Measurements from ENCODE around the gene VRTN.
"Not testable (repeated sequence)": the region's sequence is repeated elsewhere in the genome, so short reads cannot be mapped to it uniquely, and the experiment has no call there.

Gene VRTN, protein sequence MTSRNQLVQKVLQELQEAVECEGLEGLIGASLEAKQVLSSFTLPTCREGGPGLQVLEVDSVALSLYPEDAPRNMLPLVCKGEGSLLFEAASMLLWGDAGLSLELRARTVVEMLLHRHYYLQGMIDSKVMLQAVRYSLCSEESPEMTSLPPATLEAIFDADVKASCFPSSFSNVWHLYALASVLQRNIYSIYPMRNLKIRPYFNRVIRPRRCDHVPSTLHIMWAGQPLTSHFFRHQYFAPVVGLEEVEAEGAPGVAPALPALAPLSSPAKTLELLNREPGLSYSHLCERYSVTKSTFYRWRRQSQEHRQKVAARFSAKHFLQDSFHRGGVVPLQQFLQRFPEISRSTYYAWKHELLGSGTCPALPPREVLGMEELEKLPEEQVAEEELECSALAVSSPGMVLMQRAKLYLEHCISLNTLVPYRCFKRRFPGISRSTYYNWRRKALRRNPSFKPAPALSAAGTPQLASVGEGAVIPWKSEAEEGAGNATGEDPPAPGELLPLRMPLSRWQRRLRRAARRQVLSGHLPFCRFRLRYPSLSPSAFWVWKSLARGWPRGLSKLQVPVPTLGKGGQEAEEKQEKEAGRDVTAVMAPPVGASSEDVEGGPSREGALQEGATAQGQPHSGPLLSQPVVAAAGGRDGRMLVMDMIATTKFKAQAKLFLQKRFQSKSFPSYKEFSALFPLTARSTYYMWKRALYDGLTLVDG

DNA sequence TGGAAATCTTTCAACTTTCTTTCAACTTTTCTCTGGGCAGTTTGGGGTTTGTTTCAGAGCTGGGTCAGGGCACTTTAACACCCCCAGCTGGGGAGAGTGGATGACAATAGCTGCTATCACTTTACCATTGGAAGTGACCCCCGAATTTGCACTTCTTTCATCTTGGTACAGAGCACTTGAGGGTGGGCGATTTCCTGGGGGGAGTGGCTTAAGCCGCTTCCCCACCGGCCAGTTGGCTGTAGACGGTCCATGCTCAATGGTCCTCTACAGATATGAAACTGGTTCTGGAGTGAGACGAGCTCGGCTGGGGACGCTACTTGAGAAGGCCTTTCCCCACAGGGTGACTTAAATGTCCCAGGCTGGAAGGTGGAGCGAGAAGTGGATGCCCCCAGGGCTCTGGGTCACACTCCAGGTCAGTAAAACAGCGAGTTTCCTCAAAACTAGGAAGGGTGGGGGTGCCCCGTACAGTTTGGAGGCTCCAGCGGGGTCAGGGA lies at the start of gene VRTN:
Gene VRTN (plus strand): TSS at position 231 of the 494 bp plus-strand sequence. CDS start 8,313 bp downstream, outside the sequence.
- DNase-seq: no peak

DNA sequence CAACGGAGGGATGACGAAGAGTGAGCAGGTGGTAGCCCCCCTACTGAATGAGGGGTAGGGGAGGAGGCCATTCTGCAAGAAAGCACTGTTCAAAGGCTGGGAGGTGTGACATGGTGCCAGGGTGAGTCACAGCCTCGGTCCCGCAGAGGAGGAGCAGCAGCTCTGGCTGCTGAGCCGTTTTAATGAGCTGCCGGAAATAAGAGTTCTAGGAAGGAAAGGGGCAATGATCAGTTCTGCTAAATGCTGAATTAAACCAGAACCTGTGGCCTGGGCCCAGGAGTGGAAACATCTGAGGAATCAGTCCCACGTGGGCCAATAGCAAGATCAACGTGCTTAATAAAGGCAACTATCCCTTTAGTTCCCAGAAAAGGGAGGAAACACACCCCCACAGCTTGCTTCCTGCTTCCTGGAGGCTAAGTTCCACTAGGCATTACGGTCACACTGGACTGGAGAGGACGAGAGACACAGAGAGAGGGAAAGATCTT lies 49.2 kb upstream of the VRTN start:
- no peak for DNase-seq

DNA sequence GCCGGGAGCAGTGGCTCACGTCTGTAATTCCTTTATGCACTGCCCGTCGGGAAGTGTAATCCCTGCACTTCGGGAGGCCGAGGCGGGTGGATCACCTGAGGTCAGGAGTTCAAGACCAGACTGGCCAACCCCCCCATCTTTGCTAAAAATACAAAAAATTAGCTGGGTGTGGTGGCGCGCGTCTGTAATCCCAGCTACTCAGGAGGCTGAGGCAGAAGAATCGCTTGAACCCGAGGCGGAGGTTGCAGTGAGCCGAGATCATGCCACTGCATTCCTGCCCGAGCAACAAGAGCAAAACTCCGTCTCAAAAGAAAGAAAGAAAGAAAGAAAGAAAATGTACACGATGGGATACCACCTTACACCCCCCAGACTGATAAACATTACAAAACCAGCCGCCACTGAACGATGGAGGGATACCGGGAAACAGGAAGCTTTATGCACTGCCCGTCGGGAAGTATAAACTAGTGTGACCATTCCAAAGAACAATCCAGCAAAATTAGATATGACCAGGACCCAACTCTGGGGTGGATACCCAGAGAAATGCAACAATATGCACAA lies 46.6 kb upstream of the VRTN start:
- no peak for DNase-seq

DNA sequence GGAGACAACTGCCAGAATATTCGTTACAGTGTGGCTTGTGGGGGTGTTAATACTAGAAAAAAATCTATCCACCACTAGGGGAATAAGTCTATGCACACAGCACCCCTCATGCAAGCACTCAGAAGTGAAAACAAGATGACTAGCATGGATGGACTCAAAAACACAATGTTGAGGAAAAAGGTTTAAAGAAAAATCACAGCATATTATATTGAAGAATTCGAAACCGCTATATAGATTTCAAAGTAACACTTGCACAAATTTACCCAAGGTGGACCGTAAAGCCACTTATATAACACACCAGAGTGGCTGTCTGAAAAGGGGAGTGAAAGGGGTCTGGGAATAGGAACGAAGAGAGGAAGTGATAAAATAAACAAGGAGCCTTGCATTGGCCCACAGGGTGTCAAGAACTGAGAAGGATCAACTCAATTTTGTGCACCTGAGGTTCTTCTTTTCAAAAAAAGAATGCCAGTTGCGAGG lies 46.1 kb upstream of the VRTN start:
- DNase-seq: peak in 1 of 2 donors; percentile 58

DNA sequence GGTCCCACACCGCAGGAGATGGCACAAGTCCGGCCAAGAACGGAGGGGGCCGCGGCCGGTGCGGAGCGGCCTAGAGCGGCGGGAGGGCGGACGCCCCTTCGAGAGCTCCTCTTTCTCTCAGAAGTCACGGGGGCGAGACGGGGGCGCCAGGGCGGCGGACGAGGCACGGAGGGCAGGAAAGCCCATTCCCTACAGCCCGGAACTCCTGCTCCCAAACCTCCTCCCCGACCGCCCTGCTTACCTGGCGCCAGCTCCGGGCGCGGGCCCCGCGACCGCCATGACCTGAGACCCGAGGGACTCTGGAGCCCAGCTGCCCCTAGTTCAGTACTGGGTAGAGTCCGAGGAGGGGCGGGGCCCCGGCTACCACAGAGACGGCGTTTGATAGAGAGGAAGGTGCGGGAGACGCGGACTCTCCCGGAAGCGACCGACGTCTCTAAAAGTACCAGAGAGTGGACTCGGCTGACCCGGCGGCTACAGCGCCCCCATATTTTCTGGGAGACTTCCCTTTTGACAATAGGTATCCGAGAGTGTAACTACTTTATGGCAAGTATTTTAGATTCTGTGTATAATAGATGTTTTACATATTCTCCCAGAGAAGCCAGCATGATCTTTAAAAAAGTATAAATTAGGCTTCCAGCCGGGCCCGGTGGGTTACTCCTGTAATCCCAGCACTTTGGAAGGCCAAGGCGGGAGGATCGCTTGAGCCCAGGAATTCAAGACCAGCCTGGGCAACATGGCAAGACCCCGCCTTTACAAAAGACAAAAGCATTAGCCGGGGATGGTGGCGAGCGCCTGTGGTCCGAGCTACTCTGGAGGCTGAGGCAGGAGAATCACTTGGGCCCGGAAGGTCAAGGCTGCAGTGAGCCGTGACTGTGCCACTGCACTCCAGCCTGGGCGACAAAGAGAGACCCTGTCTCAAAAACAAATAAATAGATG lies 45.4 kb upstream of the VRTN start, which contains the start of gene ABCD4:
Gene ABCD4 (minus strand): TSS at position 301 of the 936 bp plus-strand sequence. CDS start 22 bp downstream, at position 279.
- peak; percentile 80 to 92 for DNase-seq

DNA sequence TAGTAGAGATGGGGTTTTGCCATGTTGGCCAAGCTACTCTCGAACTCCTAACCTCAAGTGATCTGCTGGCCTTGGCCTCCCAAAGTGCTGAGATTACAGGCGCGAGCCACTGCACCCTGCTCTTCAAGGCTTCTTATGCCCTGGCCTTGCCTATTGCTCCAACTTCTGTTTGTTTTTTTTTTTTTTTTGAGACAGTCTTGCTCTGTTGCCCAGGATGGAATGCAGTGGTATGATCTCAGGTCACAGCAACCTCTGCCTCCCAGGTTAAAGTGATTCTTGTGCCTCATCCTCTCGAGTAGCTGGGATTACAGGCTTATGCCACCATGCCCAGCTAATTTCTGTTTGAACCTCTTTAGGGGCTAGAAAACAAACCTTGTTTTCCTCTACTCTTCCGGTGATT lies 39.6 kb upstream of the VRTN start:
- no peak for DNase-seq

DNA sequence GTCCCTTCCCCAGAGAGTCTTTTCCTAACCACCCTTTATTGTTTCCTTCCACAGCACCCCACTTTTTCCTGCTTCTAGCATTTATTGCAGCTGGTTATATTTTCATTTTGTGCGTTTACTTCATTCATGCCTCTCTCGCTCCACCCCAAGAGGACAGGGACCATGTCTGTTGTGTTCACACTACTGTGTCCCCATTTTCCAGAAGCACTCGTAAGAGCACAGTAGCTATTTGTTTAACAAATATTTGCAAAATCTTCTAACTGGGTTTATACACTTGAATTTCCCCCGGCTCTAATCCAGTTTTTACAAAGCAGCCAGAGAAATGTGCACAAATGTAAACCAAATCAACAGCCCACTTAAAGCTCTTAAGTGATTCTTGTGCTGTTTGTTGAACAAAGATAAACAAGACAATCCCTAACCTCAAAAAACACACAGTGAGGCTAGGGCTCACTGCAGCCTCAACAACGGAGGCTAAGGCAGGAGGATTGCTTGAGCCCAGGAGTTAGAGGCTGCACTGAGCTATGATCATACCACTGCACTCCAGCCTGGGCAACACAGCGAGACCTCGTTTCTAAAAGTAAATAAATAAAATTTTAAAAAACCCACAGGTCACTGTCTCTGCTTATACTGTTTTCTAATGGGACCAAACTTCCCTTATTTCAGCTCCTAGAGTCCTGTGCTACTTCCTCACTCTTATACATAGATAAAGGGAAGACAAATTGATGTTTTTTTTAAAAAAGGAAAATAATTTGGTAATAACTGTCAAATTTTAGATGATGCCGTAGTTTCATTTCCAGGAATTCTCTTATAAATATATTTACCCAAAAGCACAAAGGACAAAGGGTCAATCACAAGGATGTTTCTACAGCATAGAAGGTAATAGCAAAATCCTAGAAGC lies 38.9 kb upstream of the VRTN start:
- DNase-seq: no peak

DNA sequence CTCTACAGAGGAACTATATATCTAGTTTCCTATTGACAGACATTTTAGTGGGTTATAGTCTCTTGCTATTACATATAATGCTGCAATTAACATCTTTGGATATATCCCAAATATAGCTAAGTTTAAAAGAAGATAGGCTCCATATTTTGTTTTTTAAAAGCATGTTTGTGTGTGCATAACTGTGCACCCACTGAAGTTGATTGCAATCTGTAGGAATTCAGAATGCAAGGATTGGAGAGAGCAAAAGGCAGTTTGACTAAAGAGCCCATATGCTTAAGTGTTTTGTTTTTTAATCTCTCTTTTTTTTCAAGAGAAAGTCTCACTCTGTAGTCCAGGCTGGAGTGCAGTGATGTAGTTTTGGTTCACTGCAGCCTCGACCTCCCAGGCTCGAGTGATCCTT lies 36.1 kb upstream of the VRTN start:
- no peak for DNase-seq

DNA sequence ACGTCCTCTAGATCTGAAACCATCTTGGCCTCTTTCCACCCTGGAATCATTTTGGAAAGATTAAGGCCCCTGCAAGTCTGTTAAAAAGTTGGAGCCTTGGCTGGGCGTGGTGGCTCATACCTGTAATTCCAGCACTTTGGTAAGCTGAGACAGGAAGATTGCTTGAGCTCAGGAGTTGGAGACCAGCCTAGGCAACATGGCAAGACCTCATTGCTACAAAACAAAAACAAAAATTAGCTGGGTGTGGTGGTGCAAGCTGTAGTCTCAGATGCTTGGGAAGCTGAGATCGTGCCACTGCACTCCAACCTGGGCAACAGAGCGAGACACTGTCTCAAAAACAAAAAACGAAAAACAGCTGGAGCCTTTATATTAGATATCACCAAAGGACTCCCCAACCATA lies 34.7 kb upstream of the VRTN start:
- DNase-seq: no peak

DNA sequence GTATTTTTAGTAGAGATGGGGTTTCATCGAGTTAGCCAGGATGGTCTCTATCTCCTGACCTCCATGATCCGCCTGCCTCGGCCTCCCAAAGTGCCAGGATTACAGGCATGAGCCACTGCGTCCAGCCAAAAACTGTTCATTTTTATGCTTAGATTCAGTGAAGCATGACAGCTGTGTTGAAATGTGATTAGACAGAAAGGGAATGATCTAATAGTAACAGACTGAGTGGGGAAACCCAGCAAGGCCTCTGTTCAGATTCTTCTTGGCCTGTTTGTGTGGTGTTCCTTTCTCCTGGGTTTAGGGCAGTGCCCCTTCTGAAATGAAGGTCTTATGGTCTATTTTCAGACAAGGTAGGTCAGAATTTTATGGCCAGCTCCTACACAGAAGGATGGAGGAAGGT lies 33.7 kb upstream of the VRTN start:
- no peak for DNase-seq

DNA sequence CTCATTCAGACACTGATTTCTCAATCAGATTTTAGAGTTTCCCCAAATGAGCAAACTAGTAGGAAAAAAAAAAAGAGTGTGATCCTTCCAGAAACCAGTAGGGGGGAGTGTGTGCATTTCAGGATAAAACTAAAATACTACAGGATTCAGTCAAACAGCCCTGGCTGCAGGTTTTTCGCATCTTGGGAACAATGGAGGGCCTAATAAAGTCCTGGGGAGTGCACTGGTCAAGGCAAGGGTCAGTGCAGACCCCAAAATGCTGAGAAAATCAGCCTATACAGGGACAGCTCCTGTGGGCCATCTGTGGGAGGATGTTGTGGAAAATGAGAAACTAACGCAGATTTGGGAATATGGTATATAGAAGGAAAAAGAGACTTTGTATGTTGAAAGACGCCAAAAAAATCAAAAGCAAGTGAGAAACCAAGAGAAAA lies 23.3 kb upstream of the VRTN start:
- DNase-seq: peak in 1 of 2 donors; percentile 23

DNA sequence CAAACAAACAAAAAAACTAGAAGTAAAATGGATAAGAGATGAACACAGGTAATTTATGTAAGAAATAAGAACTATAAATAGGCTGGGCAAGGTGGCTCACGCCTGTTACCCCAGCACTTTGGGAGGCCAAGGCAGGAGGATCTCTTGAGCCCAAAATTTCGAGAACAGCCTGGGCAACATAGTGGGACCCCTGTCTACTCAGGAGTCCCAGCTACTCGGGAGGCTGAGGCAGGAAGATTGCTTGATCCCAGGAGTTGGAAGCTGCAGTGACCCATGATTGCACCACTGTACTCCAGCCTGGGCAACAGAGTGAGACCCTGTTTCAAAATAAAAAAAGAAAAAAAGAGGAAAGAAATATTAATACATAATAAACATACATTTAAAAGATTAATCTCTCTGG lies 22.8 kb upstream of the VRTN start:
- DNase-seq: no peak

DNA sequence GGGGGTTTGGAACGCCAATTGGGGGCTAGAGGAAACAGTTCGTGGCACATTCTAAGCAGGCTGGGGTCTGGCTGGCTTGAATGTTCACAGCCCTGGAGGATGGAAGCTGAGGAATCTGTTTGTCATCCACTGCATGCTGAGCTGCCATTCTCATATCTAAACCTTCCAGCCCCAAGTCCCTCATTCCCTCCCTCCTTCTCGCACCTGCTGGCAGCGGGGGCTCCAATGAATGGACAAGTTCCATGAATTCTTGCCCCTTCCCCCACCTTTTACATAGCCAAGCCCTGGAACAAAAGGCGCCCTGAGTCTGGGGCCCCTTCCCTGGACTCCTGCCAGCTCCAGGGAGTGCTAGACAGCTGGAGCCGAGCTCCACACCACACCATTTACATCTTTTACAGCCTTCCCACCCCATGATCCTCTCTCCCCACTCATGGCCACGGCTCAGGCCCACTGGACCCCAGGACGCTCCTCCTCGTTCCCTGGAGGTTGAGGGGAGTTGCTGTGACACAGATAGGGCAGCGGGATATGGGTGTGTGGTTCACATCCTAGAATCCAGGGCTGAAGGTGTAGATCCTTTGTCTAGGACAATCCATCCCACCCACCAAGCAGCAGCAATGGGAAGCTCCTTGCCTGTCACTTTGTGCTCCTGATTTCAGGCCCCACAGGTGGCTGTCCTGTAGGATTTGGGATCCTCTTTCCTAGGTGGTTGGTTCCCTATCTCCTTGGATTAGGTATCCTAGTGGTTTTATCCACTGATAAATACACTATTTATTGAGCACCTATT lies 21.7 kb upstream of the VRTN start:
- DNase-seq: no peak

DNA sequence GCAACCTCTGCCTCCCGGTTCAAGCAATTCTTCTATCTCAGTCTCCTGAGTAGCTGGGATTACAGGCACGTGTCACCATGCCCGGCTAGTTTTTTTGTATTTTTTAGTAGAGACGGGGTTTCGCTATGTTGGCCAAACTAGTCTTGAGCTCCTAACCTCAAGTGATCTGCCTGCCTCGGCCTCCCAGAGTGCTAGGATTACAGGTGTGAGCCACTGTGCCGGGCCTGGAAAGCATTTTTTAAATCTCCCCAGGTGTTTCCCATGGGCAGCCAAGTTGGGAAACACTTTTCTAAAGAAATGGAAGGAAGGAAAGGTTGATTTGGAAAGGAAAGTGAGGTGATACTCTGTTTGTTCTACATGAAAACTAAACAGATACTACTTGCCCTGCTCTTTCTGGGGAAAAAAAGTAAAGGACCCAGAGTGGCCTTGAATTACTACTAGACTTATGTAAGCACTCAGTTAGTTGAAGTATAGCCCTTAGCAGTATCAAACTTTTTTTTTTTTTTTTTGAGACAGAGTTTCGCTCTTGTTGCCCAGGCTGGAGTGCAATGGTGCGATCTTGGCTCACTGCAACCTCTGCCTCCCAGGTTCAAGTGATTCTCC lies 18.2 kb upstream of the VRTN start:
- DNase-seq: not testable (repeated sequence)

DNA sequence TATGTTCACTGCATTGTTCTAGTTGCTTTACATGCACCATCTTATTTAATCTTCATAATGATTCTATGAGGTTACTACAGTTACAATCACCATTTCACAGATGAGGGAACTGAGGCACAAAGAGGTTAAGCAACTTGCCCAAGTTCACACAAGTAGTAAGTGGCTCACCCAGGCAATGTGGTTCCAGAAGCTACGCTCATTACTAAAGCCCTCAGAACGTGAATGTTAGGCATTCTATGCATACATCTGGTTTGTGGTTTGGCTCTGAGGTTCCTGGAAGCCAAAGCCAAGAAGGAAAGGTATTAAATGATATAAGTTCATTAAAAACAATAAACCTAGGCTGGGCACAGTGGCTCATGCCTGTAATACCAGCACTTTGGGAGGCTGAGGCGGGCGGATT lies 14.4 kb upstream of the VRTN start:
- no peak for DNase-seq

DNA sequence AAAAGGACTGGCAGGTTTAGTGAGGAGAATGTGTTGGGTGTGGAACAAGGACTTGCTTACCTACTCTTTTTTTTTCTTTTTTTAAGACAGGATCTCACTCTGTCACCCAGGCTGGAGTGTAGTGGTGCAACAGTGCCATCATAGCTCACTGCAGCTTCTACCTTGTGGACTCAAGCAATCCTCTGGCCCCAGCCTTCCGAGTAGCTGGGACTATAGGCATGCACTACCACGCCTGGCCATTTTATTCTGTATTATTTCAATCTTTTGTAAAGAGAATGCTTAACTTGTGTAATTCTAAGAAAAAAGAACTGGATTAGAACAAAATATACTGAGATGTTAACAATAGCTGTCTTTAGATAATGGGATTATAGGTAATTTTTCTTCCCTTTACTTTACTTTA lies 1.9 kb upstream of the VRTN start:
- no peak for DNase-seq

DNA sequence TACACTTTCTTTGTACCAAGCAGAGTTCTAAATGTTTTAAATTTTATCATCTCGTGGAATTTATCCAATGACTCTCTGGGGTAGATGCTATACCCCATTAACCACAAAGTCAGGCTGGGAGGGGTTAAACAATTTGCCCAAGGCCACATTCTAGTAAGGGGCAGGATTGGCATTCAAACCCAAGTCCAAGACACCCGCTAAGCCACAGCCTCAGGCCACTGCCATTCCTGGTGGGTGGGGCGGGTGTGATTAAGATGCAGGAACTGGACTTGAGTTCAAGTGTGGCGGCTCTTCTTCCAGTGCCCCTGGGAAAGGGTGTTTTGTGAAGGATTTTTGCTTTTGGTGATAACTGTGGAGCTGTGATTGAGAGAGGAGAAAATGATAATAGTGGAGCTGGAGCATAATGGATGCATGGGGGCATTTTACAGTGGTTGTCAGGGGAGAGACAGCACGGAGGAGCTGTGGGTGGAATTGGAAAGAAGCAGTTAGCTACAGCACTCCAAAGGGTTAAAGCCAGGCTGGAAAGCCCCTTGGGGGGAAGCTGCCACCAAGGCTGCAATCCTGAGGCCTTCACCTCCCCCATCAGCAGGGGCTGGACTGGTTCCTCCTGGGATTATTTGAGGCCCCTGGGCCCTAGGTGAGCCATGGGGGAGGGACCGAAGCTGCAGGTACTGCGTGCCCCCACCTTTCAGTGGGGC lies 1.0 kb upstream of the VRTN start:
- no peak for DNase-seq

DNA sequence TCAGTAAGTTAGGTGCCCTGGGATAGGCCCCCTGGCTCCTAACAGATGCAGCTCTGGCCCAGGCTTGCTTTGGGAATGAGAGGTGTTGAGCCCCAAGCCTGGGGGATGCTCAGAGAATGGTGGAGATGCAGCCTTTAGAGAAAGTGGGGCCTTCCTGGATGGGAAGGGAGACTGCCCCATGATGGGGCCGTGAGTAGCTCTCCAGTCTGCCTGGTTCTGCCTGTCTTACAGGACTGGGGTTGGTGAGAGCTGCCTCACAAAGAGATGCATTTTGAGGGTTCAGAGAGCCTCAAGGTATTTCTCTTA lies 523 bp upstream of the VRTN start:
- no peak for DNase-seq

DNA sequence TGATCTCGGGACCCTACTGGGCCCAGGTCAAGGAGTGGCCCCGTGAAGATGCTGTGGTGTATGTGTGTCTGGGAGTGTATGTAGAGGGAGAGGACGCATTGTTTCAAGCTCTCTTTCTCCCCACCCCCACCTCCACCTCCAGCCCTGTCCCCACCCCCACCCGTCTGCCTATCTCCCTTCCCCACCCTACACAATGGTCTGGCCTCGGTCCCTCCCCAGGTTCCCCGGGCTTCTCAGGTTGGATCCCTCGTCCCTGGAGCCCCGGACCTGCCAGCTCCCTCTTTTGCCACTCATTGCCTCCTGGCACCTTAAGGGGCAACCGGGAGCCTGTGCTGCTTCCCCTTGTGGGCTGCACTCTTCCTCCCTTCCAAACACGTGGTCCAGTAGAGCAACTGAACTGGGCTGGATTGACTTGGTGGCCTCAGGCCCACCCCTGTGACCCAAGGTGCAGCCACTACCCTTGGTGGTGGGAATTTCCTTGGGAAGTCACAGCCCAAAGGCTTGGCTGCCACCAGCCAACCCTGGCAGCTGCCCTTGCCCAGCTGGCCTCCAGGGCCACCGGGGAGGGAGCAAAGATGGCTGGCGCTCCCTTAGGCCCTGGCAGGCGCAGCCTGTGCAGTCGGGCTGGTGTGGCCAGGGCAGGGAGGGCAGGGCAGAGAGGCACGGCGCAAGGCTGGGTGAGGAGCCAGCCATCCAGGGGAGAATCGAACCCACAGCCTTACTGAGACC lies 628 bp downstream of the VRTN start:
- DNase-seq: no peak

Data from bone marrow (tissue), 2 donors.